GOT3 (cell line): ENCODE data around the gene XXYLT1.
"Not testable (repeated sequence)": the region's sequence is repeated elsewhere in the genome, so short reads cannot be mapped to it uniquely, and the experiment has no call there.

ENCODE experiments used
- DNase-seq: peaks from one replicate; lab custom pipeline; 2025; ENCODE audit warnings: mixed read lengths; lab: John Stamatoyannopoulos, UW

Gene XXYLT1

GRCh38 chr3:195270817-195271409 is at the start of gene XXYLT1:
TSS of gene XXYLT1 (minus strand) at chr3:195271159. CDS start at chr3:195271058, 101 bp downstream.
- DNase-seq, result peak; percentile 83

GRCh38 chr3:195319060-195319459 is 48.1 kb upstream of the XXYLT1 start:
- no peak for DNase-seq

GRCh38 chr3:195312714-195313113 is 41.8 kb upstream of the XXYLT1 start:
- no peak for DNase-seq

- DNase-seq, result no peak
Measured at GRCh38 chr3:195307711-195308110, 36.8 kb upstream of the XXYLT1 start.

- DNase-seq, result no peak
Measured at GRCh38 chr3:195306369-195306768, 35.4 kb upstream of the XXYLT1 start.

- no peak for DNase-seq
Measured at GRCh38 chr3:195302431-195302830, 31.5 kb upstream of the XXYLT1 start.

GRCh38 chr3:195297446-195297845 is 26.5 kb upstream of the XXYLT1 start:
- DNase-seq, result no peak

- no peak for DNase-seq
Measured at GRCh38 chr3:195296662-195297061, 25.7 kb upstream of the XXYLT1 start.

- no peak for DNase-seq
Measured at GRCh38 chr3:195291121-195291520, 20.2 kb upstream of the XXYLT1 start.

- not testable (repeated sequence) for DNase-seq
Measured at GRCh38 chr3:195290643-195291042, 19.7 kb upstream of the XXYLT1 start.

- DNase-seq, result no peak
Measured at GRCh38 chr3:195286115-195286872, 15.3 kb upstream of the XXYLT1 start.

- DNase-seq, result no peak
Measured at GRCh38 chr3:195285372-195285771, 14.4 kb upstream of the XXYLT1 start.

- no peak for DNase-seq
Measured at GRCh38 chr3:195284842-195285241, 13.9 kb upstream of the XXYLT1 start.

- no peak for DNase-seq
Measured at GRCh38 chr3:195282961-195283360, 12.0 kb upstream of the XXYLT1 start.

GRCh38 chr3:195274259-195274966 is 3.5 kb upstream of the XXYLT1 start:
- no peak for DNase-seq

- peak; percentile 83 for DNase-seq
Measured at GRCh38 chr3:195271410-195272243, 668 bp upstream of the XXYLT1 start.

GRCh38 chr3:195270079-195270816 is 711 bp downstream of the XXYLT1 start:
- no peak for DNase-seq

GRCh38 chr3:195269375-195270078 is 1.4 kb downstream of the XXYLT1 start:
- no peak for DNase-seq

- no peak for DNase-seq
Measured at GRCh38 chr3:195268576-195269309, 2.2 kb downstream of the XXYLT1 start.

- no peak for DNase-seq
Measured at GRCh38 chr3:195267096-195267495, 3.9 kb downstream of the XXYLT1 start.
